ENCODE results near the gene ZNF124.
"Not testable (repeated sequence)": the region's sequence is repeated elsewhere in the genome, so short reads cannot be mapped to it uniquely, and the experiment has no call there.

The ZNF124 gene

GRCh38 chr1:247171875-247172563 is at the start of gene ZNF124:
ZNF124 (minus strand) TSS chr1:247172020; CDS start chr1:247171877, 143 bp downstream.
- DNase-seq, result not testable (repeated sequence)

GRCh38 chr1:247220280-247220679 is 48.5 kb upstream of the ZNF124 start:
- DNase-seq, result not testable (repeated sequence)

DNA sequence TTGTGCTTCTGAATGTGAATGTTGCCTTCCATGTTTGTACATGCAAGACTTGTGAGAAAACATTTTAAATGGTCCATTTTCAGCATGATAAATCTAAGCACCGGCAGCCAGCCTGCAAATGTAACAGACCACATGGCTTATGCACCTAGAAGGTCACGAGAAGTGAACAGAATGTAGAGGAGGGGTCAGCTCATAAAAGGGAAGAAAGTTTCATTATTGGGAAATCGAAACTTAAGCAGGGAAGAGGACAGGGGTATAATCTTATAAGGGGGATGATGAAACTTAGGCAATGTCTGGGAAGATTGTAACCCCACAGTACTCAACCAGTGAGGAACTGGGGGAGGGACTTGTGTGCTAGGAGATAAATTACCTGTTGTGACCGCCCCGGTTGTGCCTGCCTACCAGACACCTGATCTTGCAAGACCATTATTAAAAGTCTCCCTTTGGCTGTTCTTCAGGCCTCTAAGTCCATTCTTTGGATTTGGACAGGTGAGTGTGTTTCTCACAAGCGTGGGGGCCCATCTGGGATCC is 46.4 kb upstream of the ZNF124 start:
- no peak for DNase-seq

DNA sequence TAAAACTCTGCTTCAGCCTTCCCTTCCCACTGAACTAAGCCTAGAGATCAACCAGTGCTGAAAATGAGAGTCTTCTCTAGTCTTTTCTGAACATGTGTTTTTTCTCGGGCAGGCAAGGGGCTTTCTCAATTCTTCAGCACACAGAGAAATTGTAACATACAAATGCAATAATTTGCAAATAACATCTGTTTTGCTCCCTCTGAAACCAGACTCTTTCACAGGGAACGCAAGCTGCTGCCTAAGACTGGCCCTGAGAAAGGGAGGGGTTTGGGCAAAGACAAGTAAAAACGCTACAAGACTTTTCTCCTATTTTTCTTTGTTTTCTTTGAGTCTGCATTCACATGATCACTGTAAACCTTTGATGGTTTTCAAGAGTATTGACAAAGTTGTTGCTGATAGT is 44.4 kb upstream of the ZNF124 start:
- DNase-seq, result no peak

GRCh38 chr1:247212627-247213617 is 41.1 kb upstream of the ZNF124 start:
- no peak for DNase-seq

DNA sequence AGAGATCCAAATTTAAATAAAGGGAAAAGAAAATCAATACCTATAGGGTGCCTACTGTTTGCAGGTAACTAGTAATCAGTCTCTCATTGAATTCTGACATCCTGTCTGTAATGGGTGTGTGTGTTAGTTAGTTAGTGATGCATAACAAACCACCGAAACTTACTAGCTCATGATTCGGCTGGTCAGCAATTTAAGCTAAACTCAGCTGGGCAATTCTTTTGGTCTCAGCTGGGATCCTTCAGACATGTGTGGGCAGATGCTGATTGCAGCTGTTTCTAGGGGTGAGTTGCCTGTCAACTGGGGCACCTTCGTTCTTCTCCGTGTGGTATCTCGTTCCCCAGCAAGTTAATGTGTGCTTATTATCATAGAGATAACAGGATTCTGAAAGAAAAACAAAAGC is 40.2 kb upstream of the ZNF124 start:
- DNase-seq, result no peak

- DNase-seq, result no peak
Measured at GRCh38 chr1:247211339-247211738, 39.5 kb upstream of the ZNF124 start.

DNA sequence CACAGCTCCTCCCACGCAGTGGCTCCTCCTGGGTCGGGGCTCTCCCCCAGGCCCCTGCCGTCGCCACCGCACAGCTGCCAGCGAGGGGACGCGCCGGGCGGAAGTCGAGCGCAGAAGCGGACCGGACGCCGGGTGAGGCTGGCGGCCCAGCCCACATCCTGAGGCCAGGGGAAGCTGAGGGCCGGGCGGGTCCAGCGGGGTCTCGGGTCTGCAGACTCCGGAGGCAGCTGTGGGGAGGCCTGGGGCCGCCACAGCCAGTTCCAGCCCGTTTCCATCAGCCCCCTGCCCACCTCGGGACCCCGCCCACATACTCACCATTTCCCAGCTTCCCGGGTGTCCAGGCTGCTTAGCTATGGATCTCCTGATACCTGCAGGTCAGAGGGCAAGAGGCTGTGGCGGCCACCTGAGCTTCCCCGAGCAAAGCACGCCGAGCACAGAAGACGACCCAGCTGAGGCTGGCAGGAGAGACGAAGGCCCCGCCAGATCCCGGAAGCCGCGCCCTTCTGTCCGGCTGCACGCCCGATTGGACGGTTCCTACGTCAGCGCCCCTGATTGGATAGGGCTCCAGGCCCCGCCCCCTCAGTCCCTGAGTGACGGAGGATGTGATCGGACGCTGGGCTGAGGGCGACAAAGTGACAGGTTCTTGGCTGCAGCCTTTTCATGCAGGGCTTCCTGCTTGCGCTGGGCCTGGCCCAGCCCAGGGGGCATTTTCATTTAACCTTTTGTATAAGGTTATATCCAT is 38.7 kb upstream of the ZNF124 start:
- no peak for DNase-seq

DNA sequence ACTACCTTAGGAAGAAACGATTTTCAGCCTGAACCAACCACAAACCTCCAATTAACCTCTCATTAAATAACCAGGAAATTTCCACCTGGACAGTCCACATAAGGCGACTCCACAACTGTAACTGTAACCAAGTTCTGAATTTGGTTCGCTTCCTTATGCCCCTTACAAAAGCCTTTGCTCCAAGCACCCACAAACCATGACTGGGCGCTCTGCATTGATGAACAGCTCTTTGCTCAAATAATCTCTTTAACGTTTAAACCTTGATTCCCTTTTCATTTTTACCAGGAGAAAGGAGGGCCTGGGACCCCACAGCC is 38.2 kb upstream of the ZNF124 start:
- DNase-seq, result no peak

DNA sequence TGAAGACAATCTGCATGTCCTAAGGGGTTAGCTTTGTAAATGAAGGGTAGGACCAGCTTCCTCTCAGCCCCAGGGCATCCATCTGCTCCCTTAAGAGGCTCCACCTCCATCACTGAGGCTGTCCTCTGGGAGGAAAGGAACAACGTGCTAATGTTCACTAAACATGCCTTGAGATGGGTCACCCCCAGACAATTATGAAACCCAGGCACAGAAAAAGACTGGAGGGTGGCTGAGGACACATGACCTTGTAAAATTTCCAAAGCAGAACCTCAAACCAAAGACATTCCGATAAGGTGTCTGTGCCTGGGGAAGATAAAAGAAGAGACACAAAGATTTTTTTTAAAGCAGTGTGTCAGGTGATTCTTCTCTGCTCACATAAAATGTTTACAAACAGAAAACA is 37.6 kb upstream of the ZNF124 start:
- DNase-seq, result no peak

GRCh38 chr1:247204177-247204647 is 32.4 kb upstream of the ZNF124 start:
- no peak for DNase-seq

DNA sequence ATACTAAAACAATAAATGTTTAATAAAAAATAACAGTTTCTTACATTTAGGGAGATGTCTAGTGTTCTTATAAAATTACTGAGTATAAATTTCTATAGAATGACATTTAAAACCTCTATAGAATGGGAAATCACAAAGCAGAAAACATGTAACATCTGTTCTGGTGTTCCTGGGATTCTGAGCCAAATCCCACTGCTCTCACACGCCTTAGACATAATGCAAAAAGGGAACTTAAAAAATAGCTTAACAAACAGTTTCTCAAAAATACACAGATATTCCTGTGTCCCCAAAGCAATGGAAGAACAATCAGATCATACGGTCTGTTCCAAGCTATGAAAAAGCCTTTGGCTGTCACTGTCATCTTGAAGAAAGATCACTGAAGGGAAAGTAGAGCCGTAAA is 27.0 kb upstream of the ZNF124 start:
- no peak for DNase-seq

GRCh38 chr1:247193958-247194357 is 22.1 kb upstream of the ZNF124 start:
- no peak for DNase-seq

DNA sequence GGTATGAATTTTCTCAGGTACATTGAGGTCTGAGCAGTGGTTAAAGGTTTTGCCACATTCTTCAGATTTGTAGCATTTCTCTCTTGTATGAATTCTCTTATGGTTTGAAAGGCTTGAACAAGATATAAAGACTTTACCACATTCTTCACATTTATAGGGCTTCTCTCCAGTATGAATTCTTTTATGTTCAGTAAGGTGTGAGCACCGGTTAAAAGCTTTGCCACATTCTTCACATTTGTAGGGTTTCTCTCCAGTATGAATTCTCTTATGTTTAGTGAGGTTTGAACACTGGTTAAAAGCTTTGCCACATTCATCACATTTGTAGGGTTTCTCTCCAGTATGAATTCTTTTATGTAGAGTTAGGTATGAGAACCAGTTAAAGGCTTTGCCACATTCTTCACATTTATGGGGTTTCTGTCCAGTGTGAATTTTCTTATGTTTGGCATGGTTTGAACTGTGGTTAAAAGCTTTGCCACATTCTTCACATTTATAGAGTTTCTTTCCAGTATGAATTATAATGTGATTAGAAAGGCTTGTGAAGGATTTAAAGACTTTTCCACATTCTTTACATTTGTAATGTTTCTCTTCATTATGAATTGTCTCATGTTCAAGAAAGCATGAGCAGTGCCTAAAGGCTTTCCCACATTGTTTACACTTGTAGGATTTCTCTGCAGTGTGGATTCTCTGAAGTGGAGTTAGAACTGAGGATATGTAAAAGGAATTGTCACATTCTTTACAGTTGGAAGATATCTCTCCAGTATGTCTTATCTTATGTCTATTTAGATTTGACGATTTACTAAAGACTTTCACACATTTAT is 18.4 kb upstream of the ZNF124 start:
- no peak for DNase-seq

DNA sequence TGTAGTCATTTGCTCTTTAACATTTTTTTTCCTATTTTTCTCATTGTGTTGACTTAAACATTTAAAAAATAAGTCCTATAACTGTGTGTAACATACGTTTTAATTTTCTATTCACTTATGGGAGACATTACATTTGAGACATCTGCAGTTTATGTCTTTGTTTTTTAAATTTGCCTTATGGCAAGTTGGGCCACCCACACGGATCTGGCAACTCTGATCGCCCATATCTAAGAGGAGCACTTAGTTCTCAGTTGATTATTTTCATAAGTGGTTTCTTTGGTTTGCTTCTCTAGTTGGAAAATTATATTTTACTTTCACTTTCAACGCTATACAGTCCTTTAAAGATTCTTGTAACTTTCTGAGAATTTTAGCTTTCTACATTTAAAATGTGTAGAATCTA is 13.8 kb upstream of the ZNF124 start:
- no peak for DNase-seq

- DNase-seq, result no peak
Measured at GRCh38 chr1:247184254-247184653, 12.4 kb upstream of the ZNF124 start.

DNA sequence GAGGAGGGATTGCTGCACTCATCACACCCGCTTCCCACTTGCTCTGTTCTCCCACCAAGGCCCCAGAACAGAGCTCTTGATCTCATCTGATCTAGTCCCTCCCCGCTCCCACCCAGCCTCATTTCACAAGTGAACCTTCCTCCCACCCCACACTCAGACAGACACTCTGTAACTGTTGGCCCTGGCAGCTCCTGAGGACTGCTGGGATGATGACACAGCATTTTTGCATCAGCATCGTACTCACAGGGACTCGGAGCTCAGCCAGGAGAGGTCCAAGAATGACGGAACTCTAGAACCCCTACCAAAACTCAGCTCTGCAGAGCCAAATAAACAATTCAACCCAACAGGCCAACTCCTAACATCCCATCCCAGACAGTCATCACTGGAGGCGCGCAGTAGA is 11.2 kb upstream of the ZNF124 start:
- DNase-seq, result no peak

- no peak for DNase-seq
Measured at GRCh38 chr1:247180581-247180980, 8.8 kb upstream of the ZNF124 start.

DNA sequence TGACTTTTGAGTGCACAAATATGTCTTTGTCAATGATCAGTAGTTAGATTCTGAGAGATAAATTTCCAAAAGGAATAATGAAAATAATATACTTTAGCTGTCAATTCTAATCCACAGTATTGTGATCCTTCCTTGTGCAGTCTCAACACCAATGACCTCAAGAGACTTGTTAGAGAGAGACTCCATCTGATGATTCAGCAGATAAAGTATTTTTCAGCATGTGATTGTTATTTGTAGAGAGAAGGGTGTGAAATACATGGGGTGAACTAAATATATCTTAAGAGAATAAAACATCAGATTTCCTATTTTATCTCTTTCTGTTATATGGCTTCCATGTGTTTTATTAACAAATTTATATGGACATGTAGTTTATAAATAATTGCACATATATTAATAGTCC is 5.9 kb upstream of the ZNF124 start:
- no peak for DNase-seq

GRCh38 chr1:247175458-247175857 is 3.6 kb upstream of the ZNF124 start:
- no peak for DNase-seq

DNA sequence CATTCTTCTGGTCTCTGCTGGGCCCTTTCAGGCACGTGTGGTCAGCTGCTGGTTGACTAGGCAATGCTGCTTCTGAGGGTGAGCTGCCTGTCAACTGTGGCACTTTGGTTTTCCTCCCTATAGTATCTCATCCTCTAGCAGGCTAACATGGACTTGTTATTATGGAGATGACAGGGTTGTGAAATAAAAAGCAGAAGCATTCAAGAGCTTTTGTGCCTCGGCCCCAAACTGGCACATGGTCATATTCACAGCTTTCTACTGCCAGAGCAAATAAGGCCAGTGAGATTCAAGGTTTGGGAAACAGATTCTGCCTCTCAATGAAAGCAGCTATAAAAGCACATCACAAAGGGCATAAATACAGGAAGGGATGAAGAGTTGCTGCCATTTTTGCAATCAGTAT is 1.6 kb upstream of the ZNF124 start:
- DNase-seq, result no peak

GRCh38 chr1:247172996-247173395 is 1.2 kb upstream of the ZNF124 start:
- DNase-seq, result no peak
